Measurements from ENCODE around the gene ZSWIM7.
A peak's percentile ranks its signal among the peaks of the same experiment; 100 is the strongest.
"Not testable (repeated sequence)": the region's sequence is repeated elsewhere in the genome, so short reads cannot be mapped to it uniquely, and the experiment has no call there.

ZSWIM7 gene

DNA sequence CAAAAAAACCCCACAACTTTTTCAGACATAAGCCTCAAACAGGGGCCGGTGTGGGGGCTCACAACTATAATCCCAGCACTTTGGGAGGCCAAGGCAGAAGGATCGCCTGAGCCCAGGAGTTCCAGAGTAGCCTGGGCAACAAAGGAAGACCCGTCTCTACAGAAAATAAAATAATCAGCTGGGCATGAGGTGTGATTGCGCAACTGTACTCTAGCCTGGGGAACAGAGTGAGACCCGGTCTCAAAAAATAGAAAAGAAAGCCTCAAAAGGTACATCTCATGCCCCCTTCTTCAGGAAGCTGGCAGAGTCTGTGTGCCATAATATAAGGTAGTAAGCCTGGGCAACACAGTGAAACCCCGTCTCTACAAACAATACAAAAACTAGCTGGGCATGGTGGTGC is 3.2 kb downstream of the ZSWIM7 start:
- H3K9ac ChIP-seq (ENCODE audit: low read length) = no peak overlapping the region
- no peaks in the 10 kb centered on the region for H3K27me3 ChIP-seq (replicated peaks; ENCODE audit: control insufficient read depth, insufficient read depth, low read length)
- peaks cover 3% of the 10 kb centered on the region for H3K36me3 ChIP-seq (ENCODE audit: control insufficient read depth, insufficient read depth, low read length, severe bottlenecking)
- no peak overlapping the region for H3K4me3 ChIP-seq (ENCODE audit: low read length)
- peaks cover under 1% of the 10 kb centered on the region for H3K9me3 ChIP-seq (ENCODE audit: control insufficient read depth, low read length)
- DNase-seq (ENCODE audit: low read depth) = no peak
- peaks cover 13% of the 10 kb centered on the region for H3K4me1 ChIP-seq (ENCODE audit: control insufficient read depth, insufficient read depth, low read length)

DNA sequence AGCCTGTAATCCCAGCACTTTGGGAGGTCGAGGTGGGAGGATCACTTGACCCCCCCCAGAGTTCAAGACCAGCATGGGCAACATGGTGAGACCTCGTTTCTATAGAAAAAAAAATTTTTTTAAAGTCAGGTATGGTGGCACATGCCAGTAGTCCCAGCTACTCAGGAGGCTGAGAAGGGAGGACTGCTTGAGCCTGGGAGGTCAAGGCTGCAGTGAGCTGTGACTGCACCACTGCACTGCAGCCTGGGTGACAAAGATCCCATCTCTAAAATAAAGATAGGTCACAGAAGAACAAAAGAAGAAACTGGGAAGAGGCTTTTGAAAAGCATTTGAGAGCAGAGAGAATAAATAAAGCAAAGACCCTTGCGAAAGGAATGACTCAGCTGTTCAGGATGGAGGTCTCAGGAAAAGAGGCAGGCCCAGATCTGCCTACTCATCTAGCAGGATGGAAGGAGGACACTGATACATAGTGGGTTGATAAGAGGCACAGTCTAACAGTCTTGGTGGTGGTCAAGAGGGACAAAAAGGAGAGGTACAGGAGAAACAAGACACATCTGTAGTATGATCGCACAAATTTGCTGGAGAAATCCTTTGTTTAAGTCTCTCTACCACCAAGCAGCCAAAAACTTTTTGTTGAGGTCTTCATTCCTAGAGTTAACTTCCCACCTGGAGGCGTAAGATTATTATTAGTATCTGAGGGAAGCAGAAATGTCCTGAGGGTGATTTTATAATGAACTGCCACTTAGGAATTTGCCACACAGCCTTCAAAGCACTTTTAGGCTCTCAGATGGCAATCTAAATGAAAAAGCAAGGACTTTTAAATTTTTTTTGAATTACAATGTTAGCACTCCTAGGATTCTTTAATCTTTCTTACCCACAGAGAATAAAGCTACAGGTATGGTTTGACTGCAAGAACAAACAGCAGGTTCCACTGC is 17.6 kb downstream of the ZSWIM7 start:
- no peaks in the 10 kb centered on the region for H3K27me3 ChIP-seq (replicated peaks; ENCODE audit: control insufficient read depth, insufficient read depth, low read length)
- H3K9me3 ChIP-seq (ENCODE audit: control insufficient read depth, low read length) = no peaks in the 10 kb centered on the region
- peak; percentile 41 for DNase-seq (ENCODE audit: low read depth)
- no peak overlapping the region for H3K4me3 ChIP-seq (ENCODE audit: low read length)
- peaks cover 58% of the 10 kb centered on the region for H3K36me3 ChIP-seq (ENCODE audit: control insufficient read depth, insufficient read depth, low read length, severe bottlenecking)
- peaks cover 17% of the 10 kb centered on the region for H3K4me1 ChIP-seq (ENCODE audit: control insufficient read depth, insufficient read depth, low read length)
- peak overlapping the region; percentile 4 for H3K9ac ChIP-seq (ENCODE audit: low read length)

DNA sequence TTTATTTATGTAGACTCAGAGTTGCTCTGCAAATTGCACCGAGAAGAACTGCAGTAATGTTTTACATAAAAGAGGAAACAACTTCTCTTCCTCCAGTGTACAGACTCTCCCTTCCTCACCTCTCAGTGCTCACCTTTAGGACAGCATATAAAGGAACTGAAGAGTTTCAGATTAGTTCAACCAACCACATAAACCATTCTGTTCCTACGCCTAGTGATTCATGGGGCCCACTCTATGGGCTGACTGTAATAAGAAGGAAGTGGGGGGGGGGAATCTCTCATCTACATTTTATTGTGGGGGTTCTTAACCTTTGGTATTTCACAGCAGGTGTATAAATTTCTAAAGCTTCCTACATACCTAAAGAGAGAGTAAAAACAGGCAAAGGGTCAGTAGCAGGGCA is 18.3 kb downstream of the ZSWIM7 start:
- Histone ChIP-seq H3K4me1 (ENCODE audit: control insufficient read depth, insufficient read depth, low read length) (peaks cover 17% of the 10 kb centered on the region), H3K4me3 (ENCODE audit: low read length) (no peak overlapping the region), H3K27me3 (replicated peaks; ENCODE audit: control insufficient read depth, insufficient read depth, low read length) (no peaks in the 10 kb centered on the region), H3K9ac (ENCODE audit: low read length) (no peak overlapping the region), H3K36me3 (ENCODE audit: control insufficient read depth, insufficient read depth, low read length, severe bottlenecking) (peaks cover 50% of the 10 kb centered on the region), H3K9me3 (ENCODE audit: control insufficient read depth, low read length) (no peaks in the 10 kb centered on the region)
- no peak for DNase-seq (ENCODE audit: low read depth)

- not testable (repeated sequence) for DNase-seq (ENCODE audit: low read depth); H3K4me3 ChIP-seq (ENCODE audit: low read length); H3K27me3 ChIP-seq (replicated peaks; ENCODE audit: control insufficient read depth, insufficient read depth, low read length); H3K9me3 ChIP-seq (ENCODE audit: control insufficient read depth, low read length); H3K9ac ChIP-seq (ENCODE audit: low read length)
- Histone ChIP-seq H3K36me3 (ENCODE audit: control insufficient read depth, insufficient read depth, low read length, severe bottlenecking) (peaks cover 42% of the 10 kb centered on the region), H3K4me1 (ENCODE audit: control insufficient read depth, insufficient read depth, low read length) (peaks cover 17% of the 10 kb centered on the region)
Measured at GRCh38 chr17:15979013-15979412, 20.5 kb downstream of the ZSWIM7 start.

GRCh38 chr17:15978606-15979005 is 20.9 kb downstream of the ZSWIM7 start:
- H3K4me3 ChIP-seq (ENCODE audit: low read length) = no peak overlapping the region
- DNase-seq (ENCODE audit: low read depth) = no peak
- H3K9me3 ChIP-seq (ENCODE audit: control insufficient read depth, low read length) = no peaks in the 10 kb centered on the region
- peaks cover 15% of the 10 kb centered on the region for H3K4me1 ChIP-seq (ENCODE audit: control insufficient read depth, insufficient read depth, low read length)
- no peaks in the 10 kb centered on the region for H3K27me3 ChIP-seq (replicated peaks; ENCODE audit: control insufficient read depth, insufficient read depth, low read length)
- H3K36me3 ChIP-seq (ENCODE audit: control insufficient read depth, insufficient read depth, low read length, severe bottlenecking) = peaks cover 42% of the 10 kb centered on the region
- no peak overlapping the region for H3K9ac ChIP-seq (ENCODE audit: low read length)

DNA sequence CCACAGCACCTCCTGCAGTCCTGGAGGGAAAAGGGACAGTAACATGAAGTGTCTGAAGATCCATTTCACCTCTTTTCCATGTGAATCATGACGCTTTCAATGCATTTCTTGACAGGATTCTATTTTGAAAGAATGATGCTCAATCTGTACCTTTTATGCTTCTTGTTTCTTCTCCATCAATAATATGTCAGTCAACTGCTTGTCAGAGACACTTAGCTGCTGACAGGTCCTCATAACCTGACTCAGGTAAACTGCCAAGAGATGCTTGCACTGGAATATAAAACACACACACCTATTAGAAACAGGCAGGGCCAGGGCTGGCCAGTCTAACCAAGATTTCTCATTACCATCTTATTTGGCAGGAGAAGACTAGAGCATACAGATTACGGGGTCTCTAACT is 21.6 kb downstream of the ZSWIM7 start:
- Histone ChIP-seq H3K4me3 (ENCODE audit: low read length) (no peak overlapping the region), H3K4me1 (ENCODE audit: control insufficient read depth, insufficient read depth, low read length) (peaks cover 16% of the 10 kb centered on the region), H3K9ac (ENCODE audit: low read length) (no peak overlapping the region), H3K27me3 (replicated peaks; ENCODE audit: control insufficient read depth, insufficient read depth, low read length) (no peaks in the 10 kb centered on the region), H3K36me3 (ENCODE audit: control insufficient read depth, insufficient read depth, low read length, severe bottlenecking) (peaks cover 42% of the 10 kb centered on the region), H3K9me3 (ENCODE audit: control insufficient read depth, low read length) (no peaks in the 10 kb centered on the region)
- no peak for DNase-seq (ENCODE audit: low read depth)

GRCh38 chr17:15973834-15974233 is 25.7 kb downstream of the ZSWIM7 start:
- Histone ChIP-seq H3K9ac (ENCODE audit: low read length) (no peak overlapping the region), H3K4me3 (ENCODE audit: low read length) (no peak overlapping the region), H3K4me1 (ENCODE audit: control insufficient read depth, insufficient read depth, low read length) (peaks cover 8% of the 10 kb centered on the region), H3K9me3 (ENCODE audit: control insufficient read depth, low read length) (no peaks in the 10 kb centered on the region), H3K36me3 (ENCODE audit: control insufficient read depth, insufficient read depth, low read length, severe bottlenecking) (peaks cover 21% of the 10 kb centered on the region), H3K27me3 (replicated peaks; ENCODE audit: control insufficient read depth, insufficient read depth, low read length) (no peaks in the 10 kb centered on the region)
- DNase-seq (ENCODE audit: low read depth) = no peak

DNA sequence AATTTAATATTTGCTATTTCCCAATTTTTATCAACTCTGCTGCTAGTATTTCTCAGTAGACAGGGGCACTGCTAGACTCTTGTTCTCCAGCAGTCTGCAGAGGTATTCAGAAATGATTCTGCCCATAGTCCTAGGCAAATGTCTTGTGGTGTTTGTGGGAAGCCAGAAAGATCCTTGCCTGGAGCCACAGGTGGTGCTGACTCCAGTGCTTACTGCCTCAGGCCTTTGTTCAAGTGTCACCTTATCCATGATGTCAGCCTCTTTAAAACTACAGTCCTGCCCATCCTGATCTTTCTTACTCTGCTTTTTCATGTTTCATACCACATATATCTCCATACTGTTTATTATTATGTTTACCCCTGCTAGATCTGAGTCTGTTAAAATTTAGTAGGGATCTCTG is 26.5 kb downstream of the ZSWIM7 start:
- Histone ChIP-seq H3K36me3 (ENCODE audit: control insufficient read depth, insufficient read depth, low read length, severe bottlenecking) (peaks cover 14% of the 10 kb centered on the region), H3K4me3 (ENCODE audit: low read length) (no peak overlapping the region), H3K9ac (ENCODE audit: low read length) (no peak overlapping the region), H3K9me3 (ENCODE audit: control insufficient read depth, low read length) (no peaks in the 10 kb centered on the region), H3K4me1 (ENCODE audit: control insufficient read depth, insufficient read depth, low read length) (peaks cover 8% of the 10 kb centered on the region), H3K27me3 (replicated peaks; ENCODE audit: control insufficient read depth, insufficient read depth, low read length) (no peaks in the 10 kb centered on the region)
- no peak for DNase-seq (ENCODE audit: low read depth)

DNA sequence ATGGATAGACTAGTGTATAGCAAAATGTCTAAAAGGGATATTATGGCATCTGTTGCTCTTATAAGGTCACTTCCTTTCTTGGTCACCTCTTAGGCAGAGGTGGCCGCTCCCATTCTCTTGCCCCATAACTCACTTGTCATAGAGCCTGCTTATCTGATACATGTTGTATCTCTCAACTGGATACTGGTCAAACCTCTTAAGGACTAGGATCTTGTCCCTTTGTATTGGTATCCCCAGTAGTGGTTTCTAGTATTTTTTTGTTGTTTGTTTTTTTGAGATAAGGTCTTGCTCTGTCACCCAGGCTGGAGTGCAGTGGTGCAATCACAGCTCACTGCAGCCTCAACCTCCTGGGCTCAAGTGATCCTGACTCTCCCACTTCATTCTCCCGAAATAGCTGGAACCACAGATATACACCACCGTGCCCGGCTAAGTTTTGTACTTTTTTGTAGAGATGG is 27.0 kb downstream of the ZSWIM7 start:
- Histone ChIP-seq H3K4me3 (ENCODE audit: low read length) (no peak overlapping the region), H3K9me3 (ENCODE audit: control insufficient read depth, low read length) (no peaks in the 10 kb centered on the region), H3K4me1 (ENCODE audit: control insufficient read depth, insufficient read depth, low read length) (peaks cover 8% of the 10 kb centered on the region), H3K36me3 (ENCODE audit: control insufficient read depth, insufficient read depth, low read length, severe bottlenecking) (peaks cover 9% of the 10 kb centered on the region), H3K27me3 (replicated peaks; ENCODE audit: control insufficient read depth, insufficient read depth, low read length) (no peaks in the 10 kb centered on the region), H3K9ac (ENCODE audit: low read length) (no peak overlapping the region)
- no peak for DNase-seq (ENCODE audit: low read depth)

DNA sequence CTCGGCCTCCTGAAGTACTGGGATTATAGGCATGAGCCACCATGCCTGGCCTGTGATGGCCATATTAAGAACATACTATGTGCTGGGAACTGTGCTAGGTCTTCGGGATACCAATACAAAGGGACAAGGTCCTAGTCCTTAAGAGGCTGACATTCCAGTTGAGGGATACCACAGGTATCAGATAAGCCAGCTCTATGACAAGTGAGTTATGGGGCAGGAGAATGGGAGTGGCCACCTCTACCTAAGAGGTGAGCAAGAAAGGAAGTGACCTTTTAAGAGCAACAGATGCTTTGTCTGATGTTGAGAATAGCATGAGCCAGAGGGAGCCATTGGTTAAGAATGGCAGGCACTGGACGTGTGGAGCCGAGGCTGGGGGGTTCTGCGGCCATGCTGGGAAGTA is 27.6 kb downstream of the ZSWIM7 start:
- Histone ChIP-seq H3K9ac (ENCODE audit: low read length) (no peak overlapping the region), H3K4me3 (ENCODE audit: low read length) (no peak overlapping the region), H3K36me3 (ENCODE audit: control insufficient read depth, insufficient read depth, low read length, severe bottlenecking) (peaks cover 6% of the 10 kb centered on the region), H3K4me1 (ENCODE audit: control insufficient read depth, insufficient read depth, low read length) (peaks cover 8% of the 10 kb centered on the region), H3K27me3 (replicated peaks; ENCODE audit: control insufficient read depth, insufficient read depth, low read length) (no peaks in the 10 kb centered on the region), H3K9me3 (ENCODE audit: control insufficient read depth, low read length) (no peaks in the 10 kb centered on the region)
- no peak for DNase-seq (ENCODE audit: low read depth)

GRCh38 chr17:15971098-15971678 is 28.3 kb downstream of the ZSWIM7 start:
- Histone ChIP-seq H3K27me3 (replicated peaks; ENCODE audit: control insufficient read depth, insufficient read depth, low read length) (no peaks in the 10 kb centered on the region), H3K9ac (ENCODE audit: low read length) (no peak overlapping the region), H3K4me1 (ENCODE audit: control insufficient read depth, insufficient read depth, low read length) (peaks cover 10% of the 10 kb centered on the region), H3K4me3 (ENCODE audit: low read length) (no peak overlapping the region), H3K9me3 (ENCODE audit: control insufficient read depth, low read length) (no peaks in the 10 kb centered on the region), H3K36me3 (ENCODE audit: control insufficient read depth, insufficient read depth, low read length, severe bottlenecking) (peaks cover 6% of the 10 kb centered on the region)
- DNase-seq (ENCODE audit: low read depth) = no peak
